Keratinocyte (primary cell): ENCODE measurements around the gene OAF. TPM values are rescaled to one million over a fixed set of nuclear protein-coding genes. Genes with fewer than 3 reads are reported as not detected.

ENCODE experiments used
- DNase-seq: peaks from one replicate; pipeline ENCODE4 v3.0.0-alpha.2; 2011; ENCODE audit warnings: low read depth, missing footprints, low spot score
- FAIRE-seq: peaks from 2 replicates; lab custom pipeline; 2011; peaks lifted over from hg19 to GRCh38; lab: Jason Lieb, UNC
- H2AFZ ChIP-seq: 2 replicates; pipeline ENCODE4 v1.6.0; 2012; ENCODE audit warnings: low read length, control low read depth, inconsistent platforms; ENCODE audit not compliant: control insufficient read depth
- H3K27ac ChIP-seq: 2 replicates; pipeline ENCODE4 v1.5.1; 2011; ENCODE audit warnings: low read length; ENCODE audit not compliant: control insufficient read depth, insufficient read depth
- H3K27me3 ChIP-seq: 3 replicates; pipeline ENCODE4 v1.6.0; 2011; ENCODE audit warnings: low read length; ENCODE audit not compliant: control insufficient read depth, insufficient read depth; ENCODE audit errors: extremely low read depth
- H3K36me3 ChIP-seq, 2 experiments: 2 replicates in 1 of 2; 3 replicates in 1 of 2; pipeline ENCODE4 v1.5.1; 2011; ENCODE audit warnings: low read length in 2 of 2, mild to moderate bottlenecking in 1 of 2; ENCODE audit not compliant: control insufficient read depth in 2 of 2, insufficient read depth in 2 of 2; ENCODE audit errors: extremely low read depth in 1 of 2
- H3K4me1 ChIP-seq: 3 replicates; pipeline ENCODE4 v1.5.1; 2011; ENCODE audit warnings: low read length; ENCODE audit not compliant: control insufficient read depth, insufficient read depth; ENCODE audit errors: extremely low read depth
- H3K4me2 ChIP-seq: 3 replicates; pipeline ENCODE4 v1.6.0; 2011; ENCODE audit warnings: low read depth, low read length; ENCODE audit not compliant: control insufficient read depth, insufficient read depth; ENCODE audit errors: extremely low read depth
- H3K4me3 ChIP-seq, 3 experiments: fragments of 200-600 bp in 1 of 3; sonication (generic) in 1 of 3; 2 replicates in 2 of 3; 3 replicates in 1 of 3; pipeline ENCODE4 v1.5.1; 2011 to 2016; ENCODE audit warnings: low read length in 3 of 3, mild to moderate bottlenecking in 3 of 3, control low read depth in 2 of 3, inconsistent platforms in 1 of 3, low read depth in 1 of 3, mixed read lengths in 1 of 3, mixed run types in 1 of 3, moderate library complexity in 1 of 3; ENCODE audit not compliant: control insufficient read depth in 2 of 3, insufficient read depth in 2 of 3; ENCODE audit errors: extremely low read depth in 1 of 3
- H3K79me2 ChIP-seq: 2 replicates; pipeline ENCODE4 v1.6.0; 2012; ENCODE audit warnings: low read length; ENCODE audit not compliant: control insufficient read depth, insufficient read depth
- H3K9ac ChIP-seq: 3 replicates; pipeline ENCODE4 v1.6.0; 2011; ENCODE audit warnings: low read length; ENCODE audit not compliant: control insufficient read depth, insufficient read depth; ENCODE audit errors: extremely low read depth
- H3K9me1 ChIP-seq: 3 replicates; pipeline ENCODE4 v1.6.0; 2011; ENCODE audit warnings: low read length; ENCODE audit not compliant: control insufficient read depth, insufficient read depth; ENCODE audit errors: extremely low read depth
- H3K9me3 ChIP-seq: 2 replicates; pipeline ENCODE4 v1.5.1; 2012; ENCODE audit warnings: low read depth, low read length; ENCODE audit not compliant: control insufficient read depth
- H4K20me1 ChIP-seq: 3 replicates; pipeline ENCODE4 v1.6.0; 2011; ENCODE audit warnings: low read length; ENCODE audit not compliant: control insufficient read depth, insufficient read depth; ENCODE audit errors: extremely low read depth
- CTCF ChIP-seq, 3 experiments: IDR thresholded peaks in 1 of 3; conservative IDR thresholded peaks in 1 of 3; optimal IDR thresholded peaks in 1 of 3; 2 replicates in 2 of 3; 3 replicates in 1 of 3; pipeline versions ENCODE3 to v1.5.1; 2011; ENCODE audit warnings: low read length in 3 of 3, mild to moderate bottlenecking in 3 of 3, moderate library complexity in 2 of 3, control low read depth in 1 of 3, inconsistent platforms in 1 of 3; ENCODE audit not compliant: insufficient read depth in 2 of 3; ENCODE audit errors: extremely low read depth in 1 of 3
- EZH2 ChIP-seq: IDR thresholded peaks from one replicate; pipeline ENCODE4 v1.6.1; 2012; ENCODE audit warnings: inconsistent platforms, mild to moderate bottlenecking, low read length, moderate library complexity
- dilution Hi-C: fragments of 300-500 bp; cut with MboI; formaldehyde crosslinking; loops from one replicate; pipeline ENCODE4 v1.7.0; 2020; ENCODE audit warnings: low sequenced_read_pairs; ENCODE audit not compliant: extremely low pct_ligation_motif_present
- polyA plus RNA-seq, 5 experiments: library from polyadenylated mRNA; depleted of rRNA in 3 of 5; stranded (reverse) in 3 of 5; stranded (forward) in 1 of 5; unstranded in 1 of 5; fragments of >200 nt; gene quantifications; 1 replicate in 1 of 5; 2 replicates in 3 of 5; 3 replicates in 1 of 5; pipeline versions ENCODE4 v1.2.1 to v1.2.3, GENCODE V29; 2011 to 2012; ENCODE audit warnings: missing spikeins in 2 of 5, low read depth in 1 of 5, low replicate concordance in 1 of 5

Gene OAF
- polyA plus RNA-seq, 1 donor (not counting 4 experiments of a cell fraction or from before 2014, with no cell fraction given), result 11.2 TPM

DNA sequence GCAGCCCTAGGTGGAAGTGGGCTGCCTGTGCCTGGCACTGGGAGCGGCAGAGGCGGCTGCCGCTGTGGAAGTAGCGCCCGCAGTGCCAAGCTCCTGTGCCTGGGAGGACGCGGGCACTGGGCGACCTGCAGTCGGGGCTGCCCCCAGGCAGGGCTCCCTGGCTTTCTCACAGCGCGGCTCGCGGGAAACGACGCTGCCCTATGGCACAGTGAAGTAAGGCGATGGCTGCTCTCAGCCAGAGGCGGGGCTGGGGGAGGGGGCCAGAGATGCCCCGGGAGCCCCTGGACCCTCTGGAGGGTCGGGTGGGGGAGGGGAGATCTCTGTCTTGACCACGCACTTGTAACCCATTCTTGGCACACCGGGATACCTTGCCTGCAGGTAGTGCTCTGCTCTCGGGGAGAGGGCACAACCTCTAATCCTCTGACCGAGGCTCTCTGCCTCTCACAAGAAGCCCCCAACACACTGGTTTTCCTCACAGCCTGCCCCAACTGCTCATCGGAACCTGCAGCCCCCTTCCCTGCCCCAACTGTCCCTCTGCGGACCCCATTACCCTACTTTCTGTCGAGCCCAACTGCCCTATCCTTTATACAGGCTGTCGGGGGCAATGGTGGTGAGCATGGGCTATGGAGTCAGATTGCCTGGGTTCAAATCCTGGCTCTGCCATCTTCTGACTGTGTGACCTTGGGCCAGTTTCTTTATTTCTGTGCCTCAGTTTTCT, 40.7 kb upstream of the OAF start:
- H3K4me1 ChIP-seq, result peaks cover 14% of the 10 kb centered on the region
- no peaks in the 10 kb centered on the region for H3K9me3 ChIP-seq
- H3K9ac ChIP-seq, result no peak overlapping the region
- H3K27ac ChIP-seq, result no peak overlapping the region
- FAIRE-seq (no peak), DNase-seq (no peak)
- H3K4me2 ChIP-seq, result no peak overlapping the region
- peaks cover 3% of the 10 kb centered on the region for H4K20me1 ChIP-seq
- H2AFZ ChIP-seq, result no peak overlapping the region
- no peak for TF ChIP-seq EZH2
- no peak for TF ChIP-seq CTCF (optimal IDR thresholded peaks at IDR 0.05 in 1 of 3, IDR thresholded peaks at IDR 0.05 in 1 of 3, conservative IDR thresholded peaks at IDR 0.05 in 1 of 3; ENCODE audit: extremely low read depth in 1 of 3, insufficient read depth in 2 of 3, low read length in 3 of 3)
- H3K9me1 ChIP-seq, result no peaks in the 10 kb centered on the region
- no peaks in the 10 kb centered on the region for H3K36me3 ChIP-seq
- peaks cover 29% of the 10 kb centered on the region for H3K27me3 ChIP-seq
- no peaks in the 10 kb centered on the region for H3K79me2 ChIP-seq
- dilution Hi-C loops, result no loop called here
- H3K4me3 ChIP-seq, result no peak overlapping the region

DNA sequence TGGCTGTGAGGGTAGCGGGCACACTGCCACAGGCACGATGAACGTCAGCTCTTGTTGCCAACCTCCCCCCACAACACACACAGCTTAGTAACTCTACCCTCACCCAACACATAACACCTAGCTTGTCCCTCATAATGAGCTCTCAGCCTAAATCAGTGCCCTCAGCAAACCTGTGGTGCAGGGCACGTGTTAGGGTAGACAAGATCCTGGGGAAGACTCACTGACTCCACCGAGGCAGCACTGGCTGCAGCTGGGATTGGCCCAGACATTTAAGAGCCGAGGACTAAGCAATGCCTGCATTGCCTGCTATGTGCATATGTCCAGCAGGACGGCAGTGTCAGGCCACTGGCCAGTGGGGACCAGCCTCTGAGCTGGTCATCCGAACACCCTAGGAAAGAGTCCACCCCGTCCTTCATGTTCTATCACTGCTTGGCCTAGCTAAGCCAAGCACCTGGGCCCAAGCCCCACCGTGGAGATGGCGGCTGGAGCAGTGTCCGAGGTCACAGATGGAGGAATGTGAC, 40.0 kb upstream of the OAF start:
- H3K4me3 ChIP-seq, result no peak overlapping the region
- peaks cover 14% of the 10 kb centered on the region for H3K4me1 ChIP-seq
- dilution Hi-C loops, result no loop called here
- no peak overlapping the region for H3K4me2 ChIP-seq
- no peak overlapping the region for H3K9ac ChIP-seq
- no peak for TF ChIP-seq CTCF (optimal IDR thresholded peaks at IDR 0.05 in 1 of 3, IDR thresholded peaks at IDR 0.05 in 1 of 3, conservative IDR thresholded peaks at IDR 0.05 in 1 of 3; ENCODE audit: extremely low read depth in 1 of 3, insufficient read depth in 2 of 3, low read length in 3 of 3)
- no peak for TF ChIP-seq EZH2
- no peak overlapping the region for H2AFZ ChIP-seq
- no peaks in the 10 kb centered on the region for H3K9me1 ChIP-seq
- H3K27me3 ChIP-seq, result peaks cover 36% of the 10 kb centered on the region
- no peak overlapping the region for H3K27ac ChIP-seq
- FAIRE-seq (no peak), DNase-seq (no peak)
- H3K79me2 ChIP-seq, result no peaks in the 10 kb centered on the region
- H4K20me1 ChIP-seq, result peaks cover 3% of the 10 kb centered on the region
- H3K9me3 ChIP-seq, result no peaks in the 10 kb centered on the region
- H3K36me3 ChIP-seq, result no peaks in the 10 kb centered on the region
